GM23338 (cell line): ENCODE results near the gene IGF1. TPM values are rescaled to one million over a fixed set of nuclear protein-coding genes. Genes with fewer than 3 reads are reported as not detected.

Source experiments
- ATAC-seq: fragments of 200-7000 bp; cut with Tn5 transposase; 3 replicates; pipeline ENCODE4 v1.9.1; 2020
- DNase-seq: peaks from one replicate; pipeline ENCODE4 v3.0.0-alpha.2; 2015; ENCODE audit warnings: low spot score
- H2AFZ ChIP-seq: fragments of 200-600 bp; sonication (generic); 2 replicates; pipeline ENCODE4 v1.8.0; 2016; ENCODE audit warnings: antibody characterized with exemption, mild to moderate bottlenecking, moderate library complexity
- H3F3A ChIP-seq: fragments of 200-600 bp; sonication (generic); replicated peaks from 2 replicates; pipeline ENCODE4 v1.8.0; 2017; ENCODE audit warnings: antibody characterized with exemption, mixed run types, low read depth
- H3K27ac ChIP-seq: fragments of 200-600 bp; sonication (generic); 2 replicates; pipeline ENCODE4 v1.6.1; 2016; ENCODE audit warnings: low read depth
- H3K27me3 ChIP-seq: fragments of 200-600 bp; sonication (generic); 2 replicates; pipeline ENCODE4 v1.8.0; 2016; ENCODE audit warnings: mild to moderate bottlenecking, mixed run types, moderate library complexity; ENCODE audit not compliant: insufficient read depth
- H3K36me3 ChIP-seq: fragments of 200-600 bp; sonication (generic); 2 replicates; pipeline ENCODE4 v1.8.0; 2016; ENCODE audit warnings: mild to moderate bottlenecking; ENCODE audit not compliant: insufficient read depth
- H3K4me1 ChIP-seq: fragments of 200-600 bp; sonication (generic); 2 replicates; pipeline ENCODE4 v1.8.0; 2016; ENCODE audit warnings: mild to moderate bottlenecking, moderate library complexity; ENCODE audit not compliant: insufficient read depth
- H3K4me2 ChIP-seq: fragments of 200-600 bp; sonication (generic); 2 replicates; pipeline ENCODE4 v1.7.1; 2017; ENCODE audit warnings: mixed run types
- H3K4me3 ChIP-seq: fragments of 200-600 bp; sonication (generic); 2 replicates; pipeline ENCODE4 v1.6.1; 2016; ENCODE audit warnings: mixed run types
- H3K79me2 ChIP-seq: fragments of 200-600 bp; sonication (generic); replicated peaks from 2 replicates; pipeline ENCODE4 v1.8.0; 2017; ENCODE audit warnings: mild to moderate bottlenecking; ENCODE audit not compliant: insufficient read depth
- H3K9me2 ChIP-seq: fragments of 200-600 bp; sonication (generic); 2 replicates; pipeline ENCODE4 v1.8.0; 2017; ENCODE audit not compliant: insufficient read depth
- H4K20me1 ChIP-seq: fragments of 200-600 bp; sonication (generic); replicated peaks from 2 replicates; pipeline ENCODE4 v1.8.0; 2017; ENCODE audit warnings: mild to moderate bottlenecking; ENCODE audit not compliant: insufficient read depth
- H3K27ac Mint-ChIP-seq: 2 replicates; pipeline ENCODE4 v1.8.0; 2020; ENCODE audit warnings: inconsistent platforms, mild to moderate bottlenecking, moderate library complexity, mixed read lengths
- H3K27me3 Mint-ChIP-seq: 3 replicates; pipeline ENCODE4 v1.8.0; 2022; ENCODE audit warnings: low read depth, mild to moderate bottlenecking, moderate library complexity, mixed read lengths, inconsistent platforms; ENCODE audit not compliant: insufficient read depth, poor library complexity
- H3K36me3 Mint-ChIP-seq: 3 replicates; pipeline ENCODE4 v1.8.0; 2021; ENCODE audit warnings: low read depth, mild to moderate bottlenecking, inconsistent platforms, moderate library complexity, mixed read lengths
- H3K4me1 Mint-ChIP-seq: 3 replicates; pipeline ENCODE4 v1.8.0; 2020; ENCODE audit warnings: mild to moderate bottlenecking, inconsistent platforms, mixed read lengths
- H3K4me3 Mint-ChIP-seq: 3 replicates; pipeline ENCODE4 v1.8.0; 2021; ENCODE audit warnings: moderate library complexity, mild to moderate bottlenecking, inconsistent platforms, mixed read lengths
- H3K9me3 Mint-ChIP-seq: 3 replicates; pipeline ENCODE4 v1.8.0; 2020; ENCODE audit warnings: moderate library complexity, mild to moderate bottlenecking, inconsistent platforms, mixed read lengths
- CREB1 ChIP-seq: fragments of 250-450 bp; sonication (Bioruptor Pico); IDR thresholded peaks from 2 replicates; pipeline ENCODE4 v1.5.0; 2020; ENCODE audit warnings: low read depth, mild to moderate bottlenecking, moderate library complexity
- EZH2 ChIP-seq: fragments of 200-600 bp; sonication (generic); IDR thresholded peaks from one replicate; pipeline ENCODE4 v1.8.0; 2017; ENCODE audit warnings: antibody characterized with exemption, mild to moderate bottlenecking, low read depth; ENCODE audit not compliant: unreplicated experiment
- EZH2phosphoT487 ChIP-seq: fragments of 200-600 bp; sonication (generic); IDR thresholded peaks from one replicate; pipeline ENCODE4 v1.8.1; 2018; ENCODE audit warnings: antibody characterized with exemption; ENCODE audit not compliant: unreplicated experiment
- JUNB ChIP-seq: IDR thresholded peaks from one replicate; pipeline ENCODE4 v1.6.1; 2016; ENCODE audit warnings: antibody characterized with exemption; ENCODE audit not compliant: unreplicated experiment
- POLR2AphosphoS5 ChIP-seq: IDR thresholded peaks from 2 replicates; pipeline ENCODE4 v1.6.1; 2016; ENCODE audit warnings: antibody characterized with exemption, low read depth
- REST ChIP-seq: IDR thresholded peaks from one replicate; pipeline ENCODE4 v1.6.1; 2018; ENCODE audit warnings: antibody characterized with exemption; ENCODE audit not compliant: unreplicated experiment
- ZNF331 ChIP-seq: fragments of 250-450 bp; sonication (Bioruptor Pico); IDR thresholded peaks from 2 replicates; pipeline ENCODE4 v1.5.0; 2020; ENCODE audit warnings: low read depth, mild to moderate bottlenecking, moderate library complexity
- polyA plus RNA-seq: library from polyadenylated mRNA; unstranded; fragments of >200 nt; fragmentation: Nextera tagmentation; extraction: Ambion mirVana; gene quantifications from 2 replicates; pipeline ENCODE4 v1.2.1, GENCODE V29; 2016
- total RNA-seq: library from RNA; depleted of rRNA; stranded (reverse); fragments of >200 nt; shearing (Covaris generic); gene quantifications from 2 replicates; pipeline ENCODE4 v1.2.3, GENCODE V29; 2014
- TF ChIP-seq, protein P1 (sequence below): IDR thresholded peaks from 2 replicates; pipeline ENCODE4 v1.6.1; 2016; ENCODE audit warnings: antibody characterized with exemption
- TF ChIP-seq, protein P2 (sequence below): fragments of 250-450 bp; sonication (Bioruptor Pico); IDR thresholded peaks from 2 replicates; pipeline ENCODE4 v1.5.0; 2020; ENCODE audit warnings: mild to moderate bottlenecking, moderate library complexity
- TF ChIP-seq, protein P3 (sequence below), 2 experiments: fragments of 200-600 bp in 1 of 2; sonication (generic) in 1 of 2; conservative IDR thresholded peaks; 2 replicates each; pipeline versions ENCODE4 v1.5.1 to v1.6.1; 2016 to 2017; ENCODE audit warnings: antibody characterized with exemption in 2 of 2, low read depth in 2 of 2, mild to moderate bottlenecking in 2 of 2, moderate library complexity in 1 of 2

IGF1 gene
- total and polyA plus RNA-seq, 2 experiments from 2014 or later = 0.29 TPM; not detected in 1

- TF ChIP-seq, protein P1, sequence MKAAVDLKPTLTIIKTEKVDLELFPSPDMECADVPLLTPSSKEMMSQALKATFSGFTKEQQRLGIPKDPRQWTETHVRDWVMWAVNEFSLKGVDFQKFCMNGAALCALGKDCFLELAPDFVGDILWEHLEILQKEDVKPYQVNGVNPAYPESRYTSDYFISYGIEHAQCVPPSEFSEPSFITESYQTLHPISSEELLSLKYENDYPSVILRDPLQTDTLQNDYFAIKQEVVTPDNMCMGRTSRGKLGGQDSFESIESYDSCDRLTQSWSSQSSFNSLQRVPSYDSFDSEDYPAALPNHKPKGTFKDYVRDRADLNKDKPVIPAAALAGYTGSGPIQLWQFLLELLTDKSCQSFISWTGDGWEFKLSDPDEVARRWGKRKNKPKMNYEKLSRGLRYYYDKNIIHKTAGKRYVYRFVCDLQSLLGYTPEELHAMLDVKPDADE = no peak
- no peak for TF ChIP-seq EZH2phosphoT487
Measured at GRCh38 chr12:102444093-102444492, 36.3 kb downstream of the IGF1 start (continued).

DNA sequence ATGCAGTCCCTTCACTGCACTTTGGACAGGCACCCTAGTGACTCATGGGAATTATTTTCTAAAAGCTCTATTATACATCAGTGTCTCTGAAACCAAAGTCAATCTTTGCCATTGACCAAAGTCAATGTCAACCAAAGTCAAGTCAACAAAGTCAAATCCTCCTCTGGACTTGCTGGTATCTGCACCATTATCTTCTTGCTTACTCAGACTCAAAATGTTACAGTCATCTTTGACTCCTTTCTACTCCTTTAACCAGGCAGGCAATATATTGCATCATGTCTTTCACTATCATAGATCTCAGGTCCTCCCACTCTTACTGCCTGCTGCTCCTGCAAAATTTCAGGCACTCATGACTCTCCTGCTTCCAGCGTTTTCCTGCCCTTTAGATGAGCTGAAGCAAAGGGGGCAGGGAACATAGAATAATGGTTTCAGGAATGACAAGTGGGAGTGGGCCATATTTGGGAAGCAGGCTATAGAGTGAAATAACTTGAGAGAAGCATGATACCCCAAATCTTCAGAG is 39.2 kb downstream of the IGF1 start:
- Mint-ChIP-seq H3K4me3 (no peak overlapping the region), H3K27ac (no peak overlapping the region), H3K9me3 (peaks cover 5% of the 10 kb centered on the region; the same call in 1 of the 3 replicates), H3K36me3 (no peaks in the 10 kb centered on the region), H3K27me3 (peaks cover 2% of the 10 kb centered on the region), H3K4me1 (no peaks in the 10 kb centered on the region)
- peaks cover 6% of the 10 kb centered on the region; the same call in 1 of the 2 replicates for H3K9me2 ChIP-seq
- no peak overlapping the region for H2AFZ ChIP-seq
- no peaks in the 10 kb centered on the region for H3K4me1 ChIP-seq
- no peaks in the 10 kb centered on the region for H3K27me3 ChIP-seq
- no peaks in the 10 kb centered on the region for H3K79me2 ChIP-seq
- no peaks in the 10 kb centered on the region for H3K36me3 ChIP-seq
- no peak overlapping the region for H3K4me3 ChIP-seq
- no peak overlapping the region for H3K4me2 ChIP-seq
- no peak for ATAC-seq
- no peaks in the 10 kb centered on the region for H3F3A ChIP-seq
- H3K27ac ChIP-seq = no peak overlapping the region
- no peak for TF ChIP-seq ZNF331 (CRISPR knock-in tag)
- TF ChIP-seq, protein P2, sequence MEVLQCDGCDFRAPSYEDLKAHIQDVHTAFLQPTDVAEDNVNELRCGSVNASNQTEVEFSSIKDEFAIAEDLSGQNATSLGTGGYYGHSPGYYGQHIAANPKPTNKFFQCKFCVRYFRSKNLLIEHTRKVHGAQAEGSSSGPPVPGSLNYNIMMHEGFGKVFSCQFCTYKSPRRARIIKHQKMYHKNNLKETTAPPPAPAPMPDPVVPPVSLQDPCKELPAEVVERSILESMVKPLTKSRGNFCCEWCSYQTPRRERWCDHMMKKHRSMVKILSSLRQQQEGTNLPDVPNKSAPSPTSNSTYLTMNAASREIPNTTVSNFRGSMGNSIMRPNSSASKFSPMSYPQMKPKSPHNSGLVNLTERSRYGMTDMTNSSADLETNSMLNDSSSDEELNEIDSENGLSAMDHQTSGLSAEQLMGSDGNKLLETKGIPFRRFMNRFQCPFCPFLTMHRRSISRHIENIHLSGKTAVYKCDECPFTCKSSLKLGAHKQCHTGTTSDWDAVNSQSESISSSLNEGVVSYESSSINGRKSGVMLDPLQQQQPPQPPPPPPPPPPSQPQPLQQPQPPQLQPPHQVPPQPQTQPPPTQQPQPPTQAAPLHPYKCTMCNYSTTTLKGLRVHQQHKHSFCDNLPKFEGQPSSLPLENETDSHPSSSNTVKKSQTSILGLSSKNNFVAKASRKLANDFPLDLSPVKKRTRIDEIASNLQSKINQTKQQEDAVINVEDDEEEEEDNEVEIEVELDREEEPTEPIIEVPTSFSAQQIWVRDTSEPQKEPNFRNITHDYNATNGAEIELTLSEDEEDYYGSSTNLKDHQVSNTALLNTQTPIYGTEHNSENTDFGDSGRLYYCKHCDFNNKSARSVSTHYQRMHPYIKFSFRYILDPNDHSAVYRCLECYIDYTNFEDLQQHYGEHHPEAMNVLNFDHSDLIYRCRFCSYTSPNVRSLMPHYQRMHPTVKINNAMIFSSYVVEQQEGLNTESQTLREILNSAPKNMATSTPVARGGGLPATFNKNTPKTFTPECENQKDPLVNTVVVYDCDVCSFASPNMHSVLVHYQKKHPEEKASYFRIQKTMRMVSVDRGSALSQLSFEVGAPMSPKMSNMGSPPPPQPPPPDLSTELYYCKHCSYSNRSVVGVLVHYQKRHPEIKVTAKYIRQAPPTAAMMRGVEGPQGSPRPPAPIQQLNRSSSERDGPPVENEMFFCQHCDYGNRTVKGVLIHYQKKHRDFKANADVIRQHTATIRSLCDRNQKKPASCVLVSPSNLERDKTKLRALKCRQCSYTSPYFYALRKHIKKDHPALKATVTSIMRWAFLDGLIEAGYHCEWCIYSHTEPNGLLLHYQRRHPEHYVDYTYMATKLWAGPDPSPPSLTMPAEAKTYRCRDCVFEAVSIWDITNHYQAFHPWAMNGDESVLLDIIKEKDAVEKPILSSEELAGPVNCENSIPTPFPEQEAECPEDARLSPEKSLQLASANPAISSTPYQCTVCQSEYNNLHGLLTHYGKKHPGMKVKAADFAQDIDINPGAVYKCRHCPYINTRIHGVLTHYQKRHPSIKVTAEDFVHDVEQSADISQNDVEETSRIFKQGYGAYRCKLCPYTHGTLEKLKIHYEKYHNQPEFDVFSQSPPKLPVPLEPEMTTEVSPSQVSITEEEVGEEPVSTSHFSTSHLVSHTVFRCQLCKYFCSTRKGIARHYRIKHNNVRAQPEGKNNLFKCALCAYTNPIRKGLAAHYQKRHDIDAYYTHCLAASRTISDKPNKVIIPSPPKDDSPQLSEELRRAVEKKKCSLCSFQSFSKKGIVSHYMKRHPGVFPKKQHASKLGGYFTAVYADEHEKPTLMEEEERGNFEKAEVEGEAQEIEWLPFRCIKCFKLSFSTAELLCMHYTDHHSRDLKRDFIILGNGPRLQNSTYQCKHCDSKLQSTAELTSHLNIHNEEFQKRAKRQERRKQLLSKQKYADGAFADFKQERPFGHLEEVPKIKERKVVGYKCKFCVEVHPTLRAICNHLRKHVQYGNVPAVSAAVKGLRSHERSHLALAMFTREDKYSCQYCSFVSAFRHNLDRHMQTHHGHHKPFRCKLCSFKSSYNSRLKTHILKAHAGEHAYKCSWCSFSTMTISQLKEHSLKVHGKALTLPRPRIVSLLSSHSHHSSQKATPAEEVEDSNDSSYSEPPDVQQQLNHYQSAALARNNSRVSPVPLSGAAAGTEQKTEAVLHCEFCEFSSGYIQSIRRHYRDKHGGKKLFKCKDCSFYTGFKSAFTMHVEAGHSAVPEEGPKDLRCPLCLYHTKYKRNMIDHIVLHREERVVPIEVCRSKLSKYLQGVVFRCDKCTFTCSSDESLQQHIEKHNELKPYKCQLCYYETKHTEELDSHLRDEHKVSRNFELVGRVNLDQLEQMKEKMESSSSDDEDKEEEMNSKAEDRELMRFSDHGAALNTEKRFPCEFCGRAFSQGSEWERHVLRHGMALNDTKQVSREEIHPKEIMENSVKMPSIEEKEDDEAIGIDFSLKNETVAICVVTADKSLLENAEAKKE (CRISPR knock-in tag) = no peak
- TF ChIP-seq EZH2 = no peak
- no peak for TF ChIP-seq JUNB
- TF ChIP-seq CREB1 (CRISPR knock-in tag) = no peak
- no peak for TF ChIP-seq REST
- TF ChIP-seq POLR2AphosphoS5 = no peak
- TF ChIP-seq, protein P3, sequence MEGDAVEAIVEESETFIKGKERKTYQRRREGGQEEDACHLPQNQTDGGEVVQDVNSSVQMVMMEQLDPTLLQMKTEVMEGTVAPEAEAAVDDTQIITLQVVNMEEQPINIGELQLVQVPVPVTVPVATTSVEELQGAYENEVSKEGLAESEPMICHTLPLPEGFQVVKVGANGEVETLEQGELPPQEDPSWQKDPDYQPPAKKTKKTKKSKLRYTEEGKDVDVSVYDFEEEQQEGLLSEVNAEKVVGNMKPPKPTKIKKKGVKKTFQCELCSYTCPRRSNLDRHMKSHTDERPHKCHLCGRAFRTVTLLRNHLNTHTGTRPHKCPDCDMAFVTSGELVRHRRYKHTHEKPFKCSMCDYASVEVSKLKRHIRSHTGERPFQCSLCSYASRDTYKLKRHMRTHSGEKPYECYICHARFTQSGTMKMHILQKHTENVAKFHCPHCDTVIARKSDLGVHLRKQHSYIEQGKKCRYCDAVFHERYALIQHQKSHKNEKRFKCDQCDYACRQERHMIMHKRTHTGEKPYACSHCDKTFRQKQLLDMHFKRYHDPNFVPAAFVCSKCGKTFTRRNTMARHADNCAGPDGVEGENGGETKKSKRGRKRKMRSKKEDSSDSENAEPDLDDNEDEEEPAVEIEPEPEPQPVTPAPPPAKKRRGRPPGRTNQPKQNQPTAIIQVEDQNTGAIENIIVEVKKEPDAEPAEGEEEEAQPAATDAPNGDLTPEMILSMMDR (conservative IDR thresholded peaks at IDR 0.05; ENCODE audit: low read depth in 2 of 2) = no peak
- DNase-seq = no peak
- H4K20me1 ChIP-seq = no peaks in the 10 kb centered on the region
